NCI-H146 treated with DMSO at 0.1 percent for 48 hours (cell line): ENCODE data around the gene BACE2.
"Not testable (repeated sequence)": the region's sequence is repeated elsewhere in the genome, so short reads cannot be mapped to it uniquely, and the experiment has no call there.

Experiments used
- DNase-seq: peaks from one replicate; lab custom pipeline; 2025; ENCODE audit not compliant: unreplicated experiment; lab: John Stamatoyannopoulos, UW

Gene BACE2

DNA sequence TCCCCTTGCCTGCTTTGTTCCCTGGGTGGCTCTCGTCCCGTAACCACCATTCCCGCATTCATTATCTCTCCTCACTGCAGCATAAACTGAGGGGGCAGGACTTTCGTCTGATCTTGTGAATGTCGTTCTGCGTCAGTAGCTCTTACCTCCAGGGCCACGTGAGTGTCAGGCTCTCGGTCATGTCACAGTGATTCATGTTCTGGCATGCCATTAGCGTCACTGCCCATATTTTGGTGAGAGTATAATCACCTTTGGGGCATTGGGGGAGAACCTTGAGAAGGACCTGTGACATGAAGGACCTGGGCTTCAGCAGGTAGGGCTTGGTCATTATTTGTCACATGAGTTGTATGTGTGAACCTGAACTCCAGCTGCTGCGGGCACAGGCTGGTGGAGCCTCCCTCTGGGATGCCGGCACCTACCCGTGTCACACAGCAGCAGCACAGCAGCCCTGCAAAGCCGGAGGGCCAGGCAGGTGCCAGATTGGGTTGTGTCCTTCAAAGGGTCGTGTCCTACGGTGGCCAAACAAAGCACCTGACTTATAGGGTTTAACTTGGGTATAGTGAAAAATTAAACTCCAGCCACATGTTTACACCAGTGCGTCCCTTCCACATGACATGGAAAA, 68.5 kb downstream of the BACE2 start:
- DNase-seq, result no peak

DNA sequence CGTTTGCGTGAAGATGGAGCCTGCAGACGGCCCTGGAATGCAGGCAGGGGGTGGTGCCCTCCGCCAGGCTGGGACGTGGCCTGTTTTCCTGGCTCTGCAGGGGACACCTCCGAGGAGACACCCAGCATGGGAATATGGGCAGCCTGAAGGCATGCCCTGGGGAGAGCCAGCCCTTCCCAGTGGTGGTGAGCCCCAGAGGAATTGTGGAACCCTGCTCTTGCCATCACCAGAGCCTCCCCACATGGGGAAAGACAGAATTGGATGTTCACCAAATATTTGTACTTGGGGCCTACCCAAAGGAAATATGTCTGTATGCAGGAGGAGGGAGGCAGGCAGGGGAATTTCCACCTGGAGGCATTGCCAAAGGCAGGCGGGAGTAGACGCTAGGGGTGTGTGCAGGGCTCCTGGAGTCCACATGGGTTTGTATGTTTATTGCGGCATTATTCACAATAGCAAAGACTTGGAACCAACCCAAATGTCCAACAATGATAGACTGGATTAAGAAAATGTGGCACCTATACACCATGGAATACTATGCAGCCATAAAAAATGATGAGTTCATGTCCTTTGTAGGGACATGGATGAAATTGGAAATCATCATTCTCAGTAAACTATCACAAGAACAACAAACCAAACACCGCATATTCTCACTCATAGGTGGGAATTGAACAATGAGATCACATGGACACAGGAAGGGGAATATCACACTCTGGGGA, 70.3 kb downstream of the BACE2 start:
- not testable (repeated sequence) for DNase-seq

DNA sequence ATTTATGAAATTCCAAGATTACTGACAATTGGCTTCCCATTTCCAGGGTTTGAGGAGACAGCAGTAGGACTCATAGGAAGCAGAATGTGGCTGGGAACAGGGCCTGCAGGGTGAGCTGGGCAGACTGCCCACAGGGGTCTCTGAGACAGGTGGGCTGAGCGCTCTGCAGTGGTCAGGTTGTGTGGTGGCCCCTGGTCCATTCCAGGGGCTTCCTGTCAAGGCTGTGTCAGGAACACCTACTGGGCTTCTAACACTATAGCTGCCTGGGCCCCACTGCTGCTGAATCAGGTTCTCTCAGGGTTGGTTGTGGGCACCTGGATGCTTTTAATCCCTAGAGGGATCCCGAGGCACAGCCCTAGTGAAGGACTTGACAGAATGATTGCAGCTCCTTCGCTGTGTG, 72.1 kb downstream of the BACE2 start:
- no peak for DNase-seq

DNA sequence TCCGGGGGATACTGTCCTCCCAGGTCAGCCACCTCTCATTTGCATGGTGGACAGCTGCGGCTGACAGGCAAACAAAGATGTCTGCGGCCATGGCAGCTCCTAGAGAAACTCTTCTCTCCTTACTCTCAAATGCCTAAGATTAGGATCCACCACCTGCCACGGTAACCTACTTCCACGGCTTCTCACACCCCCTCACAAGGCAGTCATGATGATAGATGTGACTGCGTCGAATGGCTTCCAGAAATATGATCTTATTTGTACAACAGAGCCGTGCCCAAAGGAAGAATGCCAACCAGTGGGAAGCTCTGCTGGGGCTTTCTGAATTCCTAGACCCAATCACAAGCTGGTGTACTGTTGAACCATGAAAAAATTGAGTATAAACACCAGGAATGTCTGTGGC, 73.4 kb downstream of the BACE2 start:
- no peak for DNase-seq

DNA sequence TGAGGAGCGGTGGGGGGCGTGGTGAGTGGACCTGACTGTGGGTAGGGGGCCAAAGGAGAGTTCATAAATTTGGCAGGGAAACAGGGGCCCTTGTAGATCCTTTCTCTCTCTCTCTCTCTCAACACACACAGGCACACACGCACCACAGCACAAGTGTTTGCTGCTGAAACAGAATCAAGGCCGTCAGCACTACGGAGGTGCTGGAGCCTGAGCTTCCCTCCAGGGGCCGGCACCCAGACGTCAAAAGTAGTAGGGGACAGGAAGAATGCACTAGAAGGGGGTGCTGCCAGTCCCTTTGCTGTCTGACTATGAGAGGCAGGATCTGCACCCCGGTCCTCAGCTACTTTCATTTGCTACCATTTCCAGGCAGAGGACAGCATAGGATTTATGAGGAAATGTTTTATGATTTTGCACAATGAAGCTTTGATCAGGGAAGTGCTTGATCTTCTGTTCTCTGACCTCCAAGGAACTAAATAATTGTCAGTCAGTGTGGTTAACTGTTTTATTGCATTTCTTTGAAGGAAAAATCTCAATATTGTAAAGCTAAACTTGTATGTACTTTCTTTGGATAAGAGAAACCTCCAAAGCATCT, 74.4 kb downstream of the BACE2 start:
- no peak for DNase-seq

DNA sequence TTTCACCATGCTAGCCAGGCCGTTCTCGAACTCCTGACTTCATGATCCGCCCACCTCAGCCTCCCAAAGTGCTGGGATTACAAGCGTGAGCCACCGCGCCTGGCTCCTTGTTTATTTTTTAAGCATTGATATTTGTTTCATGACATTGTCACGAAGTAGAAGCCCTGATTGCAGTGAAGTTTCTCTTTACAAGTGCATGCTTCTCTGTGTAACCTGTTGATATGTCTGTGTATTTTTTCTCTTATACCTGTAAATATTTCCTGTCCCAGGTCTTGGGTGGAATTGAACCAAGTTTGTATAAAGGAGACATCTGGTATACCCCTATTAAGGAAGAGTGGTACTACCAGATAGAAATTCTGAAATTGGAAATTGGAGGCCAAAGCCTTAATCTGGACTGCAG, 75.1 kb downstream of the BACE2 start:
- DNase-seq, result no peak

DNA sequence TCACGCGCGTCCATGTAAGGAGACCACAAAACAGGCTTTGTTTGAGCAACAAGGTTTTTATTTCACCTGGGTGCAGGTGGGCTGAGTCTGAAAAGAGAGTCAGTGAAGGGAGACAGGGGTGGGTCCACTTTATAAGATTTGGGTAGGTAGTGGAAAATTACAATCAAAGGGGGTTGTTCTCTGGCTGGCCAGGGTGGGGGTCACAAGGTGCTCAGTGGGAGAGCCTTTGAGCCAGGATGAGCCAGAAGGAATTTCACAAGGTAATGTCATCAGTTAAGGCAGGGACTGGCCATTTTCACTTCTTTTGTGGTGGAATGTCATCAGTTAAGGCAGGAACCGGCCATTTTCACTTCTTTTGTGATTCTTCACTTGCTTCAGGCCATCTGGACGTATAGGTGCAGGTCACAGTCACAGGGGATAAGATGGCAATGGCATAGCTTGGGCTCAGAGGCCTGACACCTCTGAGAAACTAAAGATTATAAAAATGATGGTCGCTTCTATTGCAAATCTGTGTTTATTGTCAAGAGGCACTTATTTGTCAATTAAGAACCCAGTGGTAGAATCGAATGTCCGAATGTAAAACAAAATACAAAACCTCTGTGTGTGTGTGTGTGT, 76.4 kb downstream of the BACE2 start:
- not testable (repeated sequence) for DNase-seq

DNA sequence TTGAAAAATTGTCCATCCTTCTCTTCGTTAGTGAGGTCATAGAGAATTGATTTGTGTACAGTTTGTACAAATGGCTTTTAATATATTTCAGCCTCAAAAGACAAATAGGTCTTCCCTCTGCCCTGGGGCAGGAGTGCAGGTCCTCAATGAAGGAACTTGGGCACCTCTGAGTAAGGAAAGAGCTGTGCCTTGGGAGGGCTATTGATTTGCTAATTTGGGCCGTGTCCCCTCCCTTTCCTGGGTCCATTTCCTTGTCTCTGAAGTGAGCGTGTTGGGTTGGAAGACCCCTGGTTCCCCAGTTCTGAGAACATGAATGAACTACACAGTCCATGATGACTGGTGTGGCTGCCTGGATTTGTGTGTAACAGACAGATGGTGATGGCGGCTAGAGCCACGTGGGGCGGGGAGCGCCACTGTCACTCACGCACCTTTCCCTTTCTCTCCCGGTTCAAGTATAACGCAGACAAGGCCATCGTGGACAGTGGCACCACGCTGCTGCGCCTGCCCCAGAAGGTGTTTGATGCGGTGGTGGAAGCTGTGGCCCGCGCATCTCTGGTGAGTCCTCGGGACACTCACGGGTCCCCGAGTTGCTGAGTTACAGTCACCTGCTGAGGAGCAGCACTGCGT, 77.7 kb downstream of the BACE2 start:
- no peak for DNase-seq

DNA sequence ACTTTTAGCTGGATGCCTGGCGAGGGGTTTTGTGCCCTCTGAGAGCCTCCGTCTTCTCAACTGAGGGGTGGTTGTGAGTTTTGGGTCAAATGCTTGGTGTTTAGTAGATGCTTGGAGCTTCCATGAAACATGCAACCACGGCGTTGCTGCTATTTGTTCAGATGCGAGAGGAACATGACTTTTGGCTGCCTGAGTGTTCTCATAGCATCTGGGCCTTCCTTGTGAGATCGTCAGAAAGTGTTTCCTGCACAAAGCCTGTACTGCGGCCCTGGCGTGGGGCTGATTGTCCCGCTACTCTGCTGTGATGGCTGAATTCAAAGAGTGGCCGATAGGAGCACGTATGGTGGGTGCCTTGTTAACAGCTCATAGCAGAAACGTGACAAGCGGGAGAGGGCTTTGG, 78.8 kb downstream of the BACE2 start:
- DNase-seq, result no peak

DNA sequence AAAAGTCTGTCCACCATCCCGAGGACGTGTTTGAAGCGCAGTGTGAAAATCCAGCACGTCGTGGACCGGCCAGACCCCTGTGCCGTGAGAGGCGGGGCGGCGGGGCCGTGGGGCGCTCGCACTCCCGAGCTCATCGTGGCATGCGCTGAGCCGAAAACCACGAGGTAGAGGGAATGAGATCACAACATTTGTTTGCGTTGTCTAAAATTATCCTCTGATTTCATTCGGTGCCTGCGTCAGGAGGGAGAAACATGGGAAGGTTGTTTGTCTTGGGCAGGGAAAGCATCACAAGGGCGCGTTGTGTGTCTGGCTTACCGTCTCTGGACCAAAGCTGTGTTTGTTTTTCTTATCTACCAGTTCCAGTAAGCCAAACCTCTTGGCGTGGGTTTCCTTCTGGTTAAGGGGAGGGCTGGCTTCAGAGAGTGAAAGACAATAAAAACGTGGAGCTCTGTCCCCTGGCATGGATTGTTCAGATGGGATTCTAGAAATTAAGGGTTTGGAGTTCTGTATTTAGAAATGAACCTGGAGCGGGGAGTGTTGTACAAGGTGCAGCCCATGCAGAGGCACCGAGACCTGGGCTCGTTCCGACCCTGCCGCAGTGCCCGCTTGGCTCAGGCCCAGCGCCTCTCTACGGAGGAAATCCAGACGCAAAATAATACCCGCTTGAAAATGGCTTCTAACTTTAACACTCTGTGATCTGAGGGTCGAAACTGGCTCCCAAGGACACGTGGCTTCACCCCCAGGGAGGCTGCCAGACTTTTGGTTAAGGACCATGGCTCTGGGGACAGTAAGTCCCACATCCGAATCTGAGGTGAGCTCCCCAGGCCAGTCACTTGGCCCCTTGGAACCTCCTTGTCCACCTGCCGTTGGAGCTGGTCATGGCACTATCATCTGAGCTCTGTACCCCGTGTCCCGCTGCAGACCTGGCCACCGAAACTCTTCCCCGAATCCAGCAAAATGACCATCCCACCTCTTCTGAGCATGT, 79.9 kb downstream of the BACE2 start:
- no peak for DNase-seq

DNA sequence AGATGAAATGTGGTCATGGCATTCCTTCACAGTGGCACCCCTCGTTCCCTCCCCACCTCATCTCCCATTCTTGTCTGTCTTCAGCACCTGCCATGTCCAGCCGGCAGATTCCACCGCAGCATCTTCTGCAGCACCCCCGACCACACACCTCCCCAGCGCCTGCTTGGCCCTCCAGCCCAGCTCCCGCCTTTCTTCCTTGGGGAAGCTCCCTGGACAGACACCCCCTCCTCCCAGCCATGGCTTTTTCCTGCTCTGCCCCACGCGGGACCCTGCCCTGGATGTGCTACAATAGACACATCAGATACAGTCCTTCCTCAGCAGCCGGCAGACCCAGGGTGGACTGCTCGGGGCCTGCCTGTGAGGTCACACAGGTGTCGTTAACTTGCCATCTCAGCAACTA, 81.5 kb downstream of the BACE2 start:
- DNase-seq, result no peak

DNA sequence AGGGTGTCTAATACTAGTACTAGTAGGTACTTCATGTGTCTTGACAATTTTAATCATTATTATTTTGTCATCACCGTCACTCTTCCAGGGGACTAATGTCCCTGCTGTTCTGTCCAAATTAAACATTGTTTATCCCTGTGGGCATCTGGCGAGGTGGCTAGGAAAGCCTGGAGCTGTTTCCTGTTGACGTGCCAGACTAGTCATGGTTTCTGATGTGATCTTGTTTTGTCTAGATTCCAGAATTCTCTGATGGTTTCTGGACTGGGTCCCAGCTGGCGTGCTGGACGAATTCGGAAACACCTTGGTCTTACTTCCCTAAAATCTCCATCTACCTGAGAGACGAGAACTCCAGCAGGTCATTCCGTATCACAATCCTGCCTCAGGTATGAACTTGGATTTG, 82.6 kb downstream of the BACE2 start:
- no peak for DNase-seq

DNA sequence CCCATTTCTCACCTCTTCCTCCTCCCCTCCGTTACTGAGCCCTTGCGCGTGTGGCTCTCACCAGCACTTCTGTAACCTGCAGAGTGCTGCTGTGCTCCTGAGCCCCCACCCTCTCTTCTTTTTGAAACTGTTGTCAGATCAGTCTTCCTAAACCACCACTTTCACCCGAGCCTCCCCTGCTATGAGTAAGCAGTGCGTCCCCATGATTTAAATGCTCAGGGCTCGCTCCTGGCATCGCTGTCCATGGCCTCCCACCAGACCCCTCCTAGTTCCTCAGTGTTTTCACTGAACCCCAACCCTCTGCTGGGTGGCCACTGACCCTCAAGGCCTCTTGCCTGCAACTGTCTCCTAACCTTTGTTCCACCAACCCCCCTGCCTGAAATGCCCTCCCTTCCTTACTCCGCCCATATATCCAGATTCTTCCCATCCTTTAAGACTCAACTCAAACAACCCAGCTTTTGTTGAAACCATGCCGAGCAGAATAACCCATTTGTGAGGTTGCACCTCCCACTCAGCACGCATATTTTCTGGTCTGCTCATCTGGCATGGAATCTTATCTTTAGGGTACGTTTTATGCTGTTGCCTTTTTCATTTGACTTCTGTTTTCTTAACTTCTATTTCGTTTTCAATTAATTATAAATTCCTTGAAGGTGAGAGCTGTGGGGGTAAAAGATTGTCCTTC, 84.1 kb downstream of the BACE2 start:
- no peak for DNase-seq

DNA sequence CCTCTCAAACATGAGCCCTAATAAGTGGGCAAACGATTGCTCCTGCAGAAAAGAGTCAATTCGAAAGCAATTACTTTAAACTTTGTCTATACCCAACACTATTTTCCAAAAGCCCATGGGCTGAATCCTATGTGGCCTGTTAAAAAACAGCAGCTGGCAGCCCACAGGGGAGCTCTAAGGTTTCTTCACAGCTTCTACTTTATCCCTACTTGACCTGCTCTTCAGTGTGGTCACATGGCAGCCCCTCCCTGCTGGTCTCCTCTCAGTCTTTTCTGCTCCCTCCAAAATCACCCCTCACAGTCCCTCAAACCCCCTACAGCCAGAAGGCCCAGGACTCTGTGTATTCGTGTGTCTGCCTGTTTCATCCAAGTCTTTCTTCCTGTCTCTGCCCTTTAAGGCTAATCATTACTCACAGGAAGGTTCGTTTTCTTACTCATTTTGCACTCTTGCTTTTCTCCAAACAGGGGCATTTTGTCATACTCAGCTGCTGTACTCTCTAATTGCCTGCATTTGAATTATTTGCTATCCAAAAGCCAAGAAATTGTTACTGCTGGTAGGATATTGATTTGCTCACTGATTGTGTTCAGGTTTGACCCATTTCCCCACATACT, 86.2 kb downstream of the BACE2 start:
- no peak for DNase-seq

DNA sequence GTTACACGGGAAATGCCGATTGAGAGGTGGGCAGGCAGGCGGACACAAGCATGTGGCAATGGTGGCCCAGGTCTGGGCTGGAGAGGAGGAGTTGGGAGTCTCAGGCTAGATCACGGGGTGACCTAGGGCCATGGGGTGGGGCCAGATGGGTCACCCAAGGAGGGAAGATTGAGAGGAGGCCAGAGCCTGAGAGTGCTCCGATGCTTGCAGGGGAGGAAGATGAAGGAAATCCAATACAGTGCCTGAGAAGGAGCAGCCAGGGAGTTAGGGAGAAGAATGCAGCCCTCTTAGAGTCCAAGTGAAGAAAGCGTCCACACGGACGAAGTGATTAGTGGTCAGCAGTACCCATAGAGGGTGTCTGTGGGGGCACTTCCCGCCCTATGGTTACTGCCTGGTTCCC, 87.2 kb downstream of the BACE2 start:
- DNase-seq, result no peak

DNA sequence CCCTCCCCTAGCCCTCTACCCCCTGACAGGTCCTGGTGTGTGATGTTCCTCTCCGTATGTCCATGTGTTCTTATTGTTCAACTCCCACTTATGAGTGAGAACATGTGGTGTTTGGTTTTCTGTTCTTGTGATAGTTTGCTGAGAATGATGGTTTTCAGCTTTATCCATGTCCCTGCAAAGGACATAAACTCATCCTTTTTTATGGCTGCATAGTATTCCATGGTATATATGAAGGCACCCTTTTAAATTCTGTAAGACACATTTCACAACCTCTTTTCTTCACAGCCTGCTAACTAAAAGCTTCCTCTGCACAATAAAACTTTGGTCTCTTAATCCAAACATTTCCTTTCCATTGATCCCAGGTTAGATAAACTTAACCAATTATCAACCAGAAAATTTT, 88.3 kb downstream of the BACE2 start:
- DNase-seq, result not testable (repeated sequence)

DNA sequence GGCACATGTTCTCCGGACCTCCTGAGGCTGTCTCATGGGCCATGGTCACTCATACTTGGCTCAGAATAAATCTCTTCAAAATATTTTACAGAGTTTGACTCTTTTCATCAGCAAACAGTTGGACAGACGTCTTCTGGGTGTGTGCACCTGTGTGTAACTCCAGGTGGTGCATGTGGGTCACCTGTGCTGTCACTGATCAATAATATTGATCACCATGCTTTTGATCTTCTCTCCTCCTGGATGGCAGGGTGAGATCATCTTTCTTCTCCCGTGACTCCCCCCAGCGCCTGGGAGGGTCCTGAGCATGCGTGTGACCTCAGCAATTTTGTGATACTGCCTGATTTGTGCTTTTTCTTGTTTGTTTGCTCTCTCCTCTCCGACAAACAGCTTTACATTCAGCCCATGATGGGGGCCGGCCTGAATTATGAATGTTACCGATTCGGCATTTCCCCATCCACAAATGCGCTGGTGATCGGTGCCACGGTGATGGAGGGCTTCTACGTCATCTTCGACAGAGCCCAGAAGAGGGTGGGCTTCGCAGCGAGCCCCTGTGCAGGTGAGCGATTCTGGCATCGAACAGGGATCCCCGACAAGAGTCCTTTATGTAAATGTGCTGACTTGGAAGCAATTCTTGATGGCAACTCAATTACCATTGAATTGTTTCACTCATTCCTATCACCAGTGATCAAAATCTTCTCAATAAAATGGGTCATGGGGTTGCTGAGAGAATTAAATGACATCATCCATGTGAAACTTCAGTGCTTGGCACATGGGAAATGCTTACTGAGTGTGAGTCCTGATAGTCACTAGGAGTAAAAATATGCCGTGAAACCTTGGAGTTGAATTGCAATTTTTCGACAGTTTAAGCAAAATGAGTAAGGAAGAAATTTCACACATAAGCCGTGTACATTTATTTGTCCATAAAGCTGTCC, 89.1 kb downstream of the BACE2 start:
- no peak for DNase-seq

DNA sequence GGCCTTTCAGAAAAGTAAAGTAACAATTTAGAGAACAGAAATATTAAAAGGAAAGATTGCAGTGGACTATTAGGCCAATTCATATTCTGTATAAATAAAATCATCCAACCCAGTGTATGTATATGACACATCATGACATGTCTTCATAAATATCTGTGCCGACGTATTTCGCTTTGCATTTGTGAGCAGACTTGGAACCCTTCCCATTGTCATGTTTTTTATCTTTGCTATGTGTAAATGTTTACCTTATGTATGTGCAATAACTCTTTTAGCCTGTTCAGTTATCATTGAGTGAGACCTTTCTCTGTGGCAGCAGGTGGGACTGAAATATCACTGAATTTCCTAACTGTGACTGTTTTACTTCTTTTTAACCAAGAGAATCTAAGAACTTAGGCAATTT, 90.7 kb downstream of the BACE2 start:
- DNase-seq, result no peak
